Subcutaneous abdominal adipose tissue (tissue), 5 donors: ENCODE data around the gene ZNF710.

Source experiments
- H3K27ac ChIP-seq: one replicate; pipeline ENCODE4 v1.7.0; 2013; ENCODE audit warnings: low read depth, mild to moderate bottlenecking, inconsistent platforms, low read length, moderate library complexity
- H3K27me3 ChIP-seq, 5 donors: one replicate each; pipeline ENCODE4 v1.7.0; 2013; ENCODE audit warnings: low read length in 5 of 5, inconsistent platforms in 1 of 5; ENCODE audit not compliant: control insufficient read depth in 5 of 5, insufficient read depth in 4 of 5
- H3K36me3 ChIP-seq, 5 donors: one replicate each; pipeline ENCODE4 v1.7.0; 2013; ENCODE audit warnings: low read length in 5 of 5; ENCODE audit not compliant: control insufficient read depth in 5 of 5, insufficient read depth in 5 of 5
- H3K4me1 ChIP-seq, 5 donors: one replicate each; pipeline ENCODE4 v1.7.0; 2013; ENCODE audit warnings: low read length in 5 of 5, mild to moderate bottlenecking in 3 of 5, moderate library complexity in 1 of 5; ENCODE audit not compliant: control insufficient read depth in 5 of 5, insufficient read depth in 5 of 5
- H3K4me3 ChIP-seq, 5 donors: one replicate each; pipeline ENCODE4 v1.7.0; 2013; ENCODE audit warnings: low read length in 5 of 5, low read depth in 1 of 5
- H3K9ac ChIP-seq, 5 donors: one replicate each; pipeline ENCODE4 v1.7.0; 2013; ENCODE audit warnings: low read length in 5 of 5, mild to moderate bottlenecking in 4 of 5, moderate library complexity in 3 of 5
- H3K9me3 ChIP-seq, 5 donors: one replicate each; pipeline ENCODE4 v1.7.0; 2013; ENCODE audit warnings: low read length in 5 of 5; ENCODE audit not compliant: control insufficient read depth in 5 of 5
- donor health status: healthy.
- donor health status: healthy.
- donor health status: healthy.
- donor health status: healthy.
- donor health status: healthy.

Gene ZNF710

GRCh38 chr15:90036806-90037510, 35.8 kb downstream of the ZNF710 start:
- Histone ChIP-seq H3K4me3 (no peak overlapping the region), H3K36me3 (no peaks in the 10 kb centered on the region), H3K27me3 (peaks cover 0 to 2% (median 0%) of the 10 kb centered on the region in 5 donors), H3K27ac (no peak overlapping the region), H3K9ac (no peak overlapping the region), H3K9me3 (no peaks in the 10 kb centered on the region), H3K4me1 (peaks cover 10 to 65% (median 58%) of the 10 kb centered on the region in 5 donors)

GRCh38 chr15:90037511-90037860, 36.4 kb downstream of the ZNF710 start:
- peaks cover 10 to 61% (median 54%) of the 10 kb centered on the region in 5 donors for H3K4me1 ChIP-seq
- no peak overlapping the region for H3K4me3 ChIP-seq
- H3K27me3 ChIP-seq: peaks cover 0 to 2% (median 0%) of the 10 kb centered on the region in 5 donors
- H3K27ac ChIP-seq: no peak overlapping the region
- no peaks in the 10 kb centered on the region for H3K9me3 ChIP-seq
- H3K9ac ChIP-seq: no peak overlapping the region
- peaks cover 0 to 1% (median 0%) of the 10 kb centered on the region in 5 donors for H3K36me3 ChIP-seq

- Histone ChIP-seq H3K9me3 (no peaks in the 10 kb centered on the region), H3K27ac (no peak overlapping the region), H3K4me3 (no peak overlapping the region), H3K36me3 (peaks cover 0 to 2% (median 0%) of the 10 kb centered on the region in 5 donors), H3K4me1 (peaks cover 10 to 57% (median 51%) of the 10 kb centered on the region in 5 donors), H3K27me3 (peaks cover 0 to 2% (median 0%) of the 10 kb centered on the region in 5 donors), H3K9ac (no peak overlapping the region)
These were observed 37.0 kb downstream of the ZNF710 start for GRCh38 chr15:90037961-90038631.

- H3K4me1 ChIP-seq: peaks cover 8 to 52% (median 46%) of the 10 kb centered on the region in 5 donors
- H3K27me3 ChIP-seq: peaks cover 0 to 2% (median 0%) of the 10 kb centered on the region in 5 donors
- H3K9me3 ChIP-seq: no peaks in the 10 kb centered on the region
- H3K9ac ChIP-seq: no peak overlapping the region
- H3K27ac ChIP-seq: no peak overlapping the region
- H3K4me3 ChIP-seq: no peak overlapping the region
- peaks cover 0 to 2% (median 0%) of the 10 kb centered on the region in 5 donors for H3K36me3 ChIP-seq
These were observed 37.5 kb downstream of the ZNF710 start for GRCh38 chr15:90038632-90039095.

GRCh38 chr15:90039996-90040395, 38.9 kb downstream of the ZNF710 start:
- Histone ChIP-seq H3K4me1 (peaks cover 7 to 38% (median 34%) of the 10 kb centered on the region in 5 donors), H3K9ac (no peak overlapping the region), H3K27ac (no peak overlapping the region), H3K4me3 (no peak overlapping the region), H3K36me3 (peaks cover 0 to 2% (median 0%) of the 10 kb centered on the region in 5 donors), H3K27me3 (peaks cover 0 to 2% (median 0%) of the 10 kb centered on the region in 5 donors), H3K9me3 (no peaks in the 10 kb centered on the region)

GRCh38 chr15:90040618-90041017, 39.5 kb downstream of the ZNF710 start:
- H3K4me1 ChIP-seq: peaks cover 4 to 32% (median 28%) of the 10 kb centered on the region in 5 donors
- no peaks in the 10 kb centered on the region for H3K9me3 ChIP-seq
- no peak overlapping the region for H3K9ac ChIP-seq
- H3K27me3 ChIP-seq: peaks cover 0 to 2% (median 0%) of the 10 kb centered on the region in 5 donors
- H3K36me3 ChIP-seq: peaks cover 0 to 2% (median 0%) of the 10 kb centered on the region in 5 donors
- no peak overlapping the region for H3K4me3 ChIP-seq
- no peak overlapping the region for H3K27ac ChIP-seq

- Histone ChIP-seq H3K36me3 (peaks cover 0 to 2% (median 0%) of the 10 kb centered on the region in 5 donors), H3K9ac (peak overlapping the region in 1 of 5 donors; percentile 7), H3K27ac (no peak overlapping the region), H3K4me3 (no peak overlapping the region), H3K9me3 (no peaks in the 10 kb centered on the region), H3K4me1 (peaks cover under 1 to 23% (median 13%) of the 10 kb centered on the region in 5 donors), H3K27me3 (no peaks in the 10 kb centered on the region)
These were observed 41.2 kb downstream of the ZNF710 start for GRCh38 chr15:90042356-90042755.

GRCh38 chr15:90042766-90043529, 41.8 kb downstream of the ZNF710 start:
- Histone ChIP-seq H3K36me3 (peaks cover 0 to 2% (median 0%) of the 10 kb centered on the region in 5 donors), H3K4me1 (peaks cover 0 to 18% (median 8%) of the 10 kb centered on the region in 5 donors), H3K9me3 (no peaks in the 10 kb centered on the region), H3K27ac (no peak overlapping the region), H3K4me3 (no peak overlapping the region), H3K9ac (peak overlapping the region in 1 of 5 donors; percentile 7), H3K27me3 (no peaks in the 10 kb centered on the region)

GRCh38 chr15:90043530-90044010, 42.4 kb downstream of the ZNF710 start:
- no peak overlapping the region for H3K9ac ChIP-seq

More at GRCh38 chr15:90043530-90044010, 42.4 kb downstream of the ZNF710 start:
- H3K36me3 ChIP-seq: peaks cover 0 to 2% (median 0%) of the 10 kb centered on the region in 5 donors
- no peak overlapping the region for H3K27ac ChIP-seq
- H3K4me1 ChIP-seq: peaks cover 0 to 17% (median 6%) of the 10 kb centered on the region in 5 donors
- H3K27me3 ChIP-seq: no peaks in the 10 kb centered on the region
- H3K9me3 ChIP-seq: no peaks in the 10 kb centered on the region
- no peak overlapping the region for H3K4me3 ChIP-seq
